ENCODE data around the gene NDUFB6.

The NDUFB6 gene

DNA sequence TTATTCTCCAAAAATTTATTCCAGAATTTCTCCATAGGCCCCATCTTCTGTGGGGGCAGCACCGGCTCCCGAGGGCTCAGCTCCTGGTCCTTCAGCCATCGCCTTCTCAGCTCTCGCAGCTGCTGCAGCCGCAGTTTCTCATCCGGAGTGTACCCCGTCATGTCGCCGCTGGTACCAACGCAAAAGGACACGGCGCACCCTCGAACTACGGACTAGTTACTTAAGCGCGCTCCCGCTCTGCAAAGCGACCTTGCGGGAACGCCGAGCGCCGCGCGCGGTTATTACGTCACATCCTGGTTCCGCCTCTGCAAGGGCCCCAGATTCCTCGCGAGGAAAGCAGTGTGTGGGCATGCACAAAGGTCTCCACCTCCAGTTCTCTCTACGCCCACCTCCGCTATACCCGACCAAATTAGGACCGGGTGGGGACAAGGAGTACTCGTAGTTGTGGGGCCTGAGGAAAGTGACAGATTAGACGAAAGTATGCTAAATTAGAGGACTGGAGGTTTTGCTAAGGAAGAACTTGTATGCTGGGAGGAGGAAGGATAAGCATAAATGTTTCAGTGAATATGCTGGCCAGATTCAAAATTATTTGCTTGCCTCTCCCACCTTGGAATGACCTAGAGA, at the start of gene NDUFB6:
Gene NDUFB6, minus strand, starts transcription at position 260 of the 624 bp plus-strand sequence. Its CDS starts 99 bp downstream, at position 161.
- peak; percentile 95 to 98 (median 97) for DNase-seq

GRCh38 chr9:32618261-32618660, 45.3 kb upstream of the NDUFB6 start:
- no peak for DNase-seq

- peak; percentile 50 to 65 (median 58) for DNase-seq
Observed at GRCh38 chr9:32606811-32607210, 33.9 kb upstream of the NDUFB6 start.

DNA sequence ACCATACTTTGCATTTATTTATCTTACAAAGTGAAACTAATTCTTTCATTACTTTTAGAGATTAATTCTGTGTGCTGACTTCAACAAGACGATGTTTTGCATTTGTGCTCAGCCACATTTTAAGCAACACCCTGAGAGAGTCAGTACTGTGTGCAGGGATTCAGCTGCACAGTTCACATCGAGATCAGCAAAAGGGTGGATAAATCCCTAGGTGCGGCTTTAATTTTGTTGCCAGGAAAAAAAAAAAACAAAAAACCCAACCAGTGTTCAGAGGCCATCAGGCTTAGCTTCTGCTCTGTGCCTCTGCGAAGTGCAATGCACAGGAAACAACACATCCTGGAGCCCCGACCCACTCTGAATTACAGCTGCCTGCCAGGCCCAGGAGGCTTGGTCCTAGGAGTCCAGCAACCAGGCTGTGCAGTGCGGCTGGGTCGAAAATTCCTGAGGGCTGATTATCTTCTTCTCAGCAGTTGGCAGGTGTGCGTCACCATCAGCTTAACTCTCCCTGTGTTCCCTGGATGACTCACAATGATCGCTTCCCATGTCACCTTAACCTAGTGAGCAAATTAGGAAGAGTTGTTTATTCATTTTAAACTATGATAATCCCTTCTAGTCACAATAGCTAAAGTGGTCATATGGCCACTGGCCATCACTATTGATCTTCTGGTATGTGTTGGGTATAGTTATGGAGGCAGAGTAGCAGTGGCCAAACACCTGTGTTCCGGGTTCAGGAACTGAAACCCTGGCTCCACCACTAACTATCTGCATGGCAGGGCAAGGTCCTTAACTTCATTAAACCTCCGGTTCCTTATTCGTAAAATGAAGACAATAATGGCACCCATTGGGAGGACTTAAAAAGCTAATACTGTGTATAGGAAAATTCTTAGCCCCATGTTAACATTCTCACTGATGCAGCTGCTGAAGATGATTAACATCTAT, 31.2 kb upstream of the NDUFB6 start:
- DNase-seq = no peak

DNA sequence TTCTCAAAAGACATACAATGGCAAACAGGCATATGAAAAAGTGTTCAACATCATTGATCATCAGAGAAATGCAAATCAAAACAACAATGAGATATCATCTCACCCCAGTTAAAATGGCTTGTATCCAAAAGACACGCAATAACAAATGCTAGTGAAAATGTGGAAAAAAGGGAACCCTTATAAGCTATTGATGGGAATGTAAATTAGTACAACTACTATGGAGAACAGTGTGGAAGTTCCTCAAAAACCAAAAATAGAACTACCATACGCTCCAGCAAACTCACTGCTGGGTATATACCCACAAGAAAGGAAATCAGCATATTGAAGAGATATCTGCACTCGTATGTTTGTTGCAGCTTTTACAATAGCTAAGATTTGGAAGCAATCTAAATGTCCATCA, 26.1 kb upstream of the NDUFB6 start:
- peak; percentile 17 to 57 (median 45) for DNase-seq

GRCh38 chr9:32596936-32597335, 24.0 kb upstream of the NDUFB6 start:
- no peak for DNase-seq

DNA sequence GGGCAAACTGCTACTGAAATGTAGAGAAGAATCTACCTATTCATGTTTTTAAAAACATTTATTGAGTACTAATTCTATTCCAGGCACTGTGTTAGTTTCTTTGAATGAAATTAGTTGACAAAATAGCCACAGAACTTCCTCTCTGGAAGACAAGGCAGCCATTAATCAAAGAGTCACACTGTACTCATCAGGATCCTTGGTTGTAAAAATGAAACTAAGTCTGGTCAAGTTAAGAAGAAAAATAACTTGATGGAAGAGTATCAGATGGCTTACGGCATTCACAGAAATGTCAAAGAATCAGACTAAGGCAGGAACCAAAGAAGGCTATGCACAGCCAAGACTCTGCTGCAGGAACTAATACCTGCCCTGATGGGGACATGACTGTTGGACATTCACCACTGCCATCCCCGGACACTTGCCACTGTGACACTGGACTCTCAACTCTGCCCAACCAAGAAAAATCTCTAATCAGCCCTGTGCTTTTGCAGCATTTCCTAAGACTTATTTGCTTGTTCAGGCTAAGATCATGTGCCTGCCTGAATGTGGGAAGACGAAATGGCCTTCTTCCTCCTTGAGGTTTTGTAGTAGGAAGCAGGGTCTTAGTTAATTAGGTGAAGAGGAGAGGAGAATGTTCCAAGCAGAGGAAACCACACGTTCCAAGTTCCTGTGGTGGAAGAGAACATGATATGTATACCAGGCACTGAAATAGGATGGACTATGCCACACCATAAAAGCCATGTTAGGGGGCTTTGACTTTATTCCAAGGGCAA, 23.3 kb upstream of the NDUFB6 start:
- DNase-seq = peak; percentile 41 to 53 (median 46)

DNA sequence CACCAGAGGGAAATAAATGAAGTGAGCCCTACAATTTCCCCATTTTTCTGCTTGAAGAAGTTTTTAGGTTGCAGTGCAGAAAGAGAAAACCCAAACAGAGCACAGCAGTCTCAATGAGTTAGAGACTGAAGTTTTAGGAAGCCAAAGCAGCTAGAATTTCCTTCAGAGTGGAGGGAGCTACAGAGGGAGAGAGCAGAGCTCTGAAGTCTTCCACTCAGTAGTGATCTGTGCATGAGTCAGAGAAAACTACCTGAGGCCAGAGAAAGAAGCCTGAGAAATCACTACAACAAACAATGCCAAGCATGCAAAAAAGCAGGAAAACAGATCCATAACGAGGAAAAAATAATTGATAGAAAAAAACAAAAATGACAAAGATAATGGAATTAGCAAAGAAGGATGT, 17.9 kb upstream of the NDUFB6 start:
- peak in 2 of 3 donors; percentile 23 to 38 for DNase-seq

GRCh38 chr9:32590476-32590875, 17.5 kb upstream of the NDUFB6 start:
- no peak for DNase-seq

DNA sequence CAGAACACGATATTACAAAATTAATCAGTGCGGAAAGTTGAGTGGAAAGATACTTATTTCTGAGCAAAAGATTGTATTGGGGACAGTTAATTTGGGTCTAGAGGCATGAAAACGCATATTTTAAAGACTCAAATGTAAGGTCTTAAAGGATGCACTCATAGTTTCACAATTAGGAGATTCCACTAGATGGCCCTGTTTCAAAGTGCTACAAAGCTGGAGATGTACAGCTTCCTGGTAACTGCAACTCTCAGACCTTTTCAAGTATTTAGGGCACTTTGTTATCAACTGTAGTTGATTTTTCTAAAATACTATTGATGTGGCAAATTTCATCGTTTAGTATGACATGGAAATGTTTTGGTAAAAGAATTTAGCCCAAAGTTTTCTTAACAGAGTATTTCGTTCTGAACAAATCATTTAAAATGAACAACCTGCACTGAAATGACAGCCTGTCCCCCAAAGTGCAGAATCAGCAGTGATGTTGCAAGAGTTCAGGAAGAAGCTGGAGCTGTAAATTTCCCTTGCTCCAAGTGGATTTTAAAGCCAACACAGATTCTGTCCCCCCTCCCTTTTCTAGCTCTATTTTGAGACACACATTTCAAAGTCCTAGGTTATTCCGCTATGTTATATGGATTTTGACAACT, 16.2 kb upstream of the NDUFB6 start:
- DNase-seq = peak; percentile 56 to 78 (median 71)

DNA sequence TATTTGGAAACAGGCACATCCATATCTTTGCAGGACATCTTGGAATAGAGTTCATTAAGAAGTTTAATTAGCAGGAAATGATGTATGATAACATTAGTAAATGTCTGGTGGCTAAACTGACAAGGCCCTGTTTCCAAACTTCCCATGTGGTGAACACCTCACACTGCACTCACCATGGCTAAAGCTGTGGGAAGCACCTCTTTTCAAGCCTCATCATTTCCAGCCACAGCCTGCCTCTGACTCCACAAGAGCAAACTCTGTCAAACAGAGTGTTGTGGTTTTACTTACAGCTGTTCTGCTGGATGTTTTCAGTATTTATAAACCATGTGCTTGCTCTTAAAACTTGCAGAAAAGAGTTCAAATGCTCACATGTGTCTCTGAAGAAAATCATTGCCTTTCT, 14.9 kb upstream of the NDUFB6 start:
- peak; percentile 36 to 56 (median 37) for DNase-seq

DNA sequence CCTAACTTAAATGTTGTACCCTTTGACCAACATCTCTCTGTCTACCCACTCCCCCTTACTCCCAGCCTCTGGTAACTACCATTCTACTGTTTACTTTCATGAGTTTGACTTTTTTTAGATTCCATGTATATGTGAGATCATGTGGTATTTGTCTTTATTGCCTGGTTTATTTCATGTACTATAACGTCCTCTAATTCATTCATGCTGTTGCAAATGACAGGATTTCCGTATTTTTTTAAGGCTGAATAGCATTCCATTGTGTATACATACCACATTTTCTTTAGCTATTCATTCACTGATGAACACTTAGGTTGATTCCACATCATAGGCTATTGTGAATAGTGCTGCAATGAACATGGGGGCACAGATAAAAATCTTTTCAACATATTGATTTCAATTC, 11.8 kb upstream of the NDUFB6 start:
- DNase-seq = no peak

GRCh38 chr9:32581512-32582143, 8.7 kb upstream of the NDUFB6 start:
- DNase-seq = peak; percentile 47 to 59 (median 56)

DNA sequence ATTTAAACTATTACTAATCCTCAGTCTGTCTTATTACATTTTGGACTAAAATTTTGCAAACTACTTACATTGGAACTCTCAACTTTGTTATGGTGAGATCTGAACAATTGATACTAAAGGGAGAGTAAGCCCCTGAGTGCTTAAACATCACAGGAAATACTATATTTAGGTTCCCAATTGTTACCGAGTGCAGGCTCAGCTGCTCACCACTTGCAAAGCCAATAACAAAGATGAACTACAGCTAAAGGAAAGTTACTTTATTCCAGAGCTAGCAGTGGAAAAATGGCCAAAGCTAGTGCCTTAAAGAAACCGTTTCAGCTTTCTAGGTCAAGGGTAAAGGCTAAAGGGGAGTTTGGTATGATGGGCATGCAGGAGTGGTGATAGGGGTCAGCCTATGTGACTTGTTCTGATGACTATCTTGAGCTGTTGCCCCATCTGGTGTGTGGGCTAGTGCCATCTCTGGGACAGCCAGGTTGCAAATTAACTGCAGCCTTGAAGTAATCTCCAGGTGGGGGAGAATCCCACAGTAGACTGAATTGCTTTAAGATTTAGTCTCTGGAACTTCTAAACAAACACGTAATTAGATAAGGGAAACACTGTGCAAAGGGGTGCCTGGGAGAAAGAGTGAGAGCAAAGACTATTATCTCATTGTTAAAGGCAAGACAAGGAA, 7.8 kb upstream of the NDUFB6 start:
- DNase-seq = no peak

- DNase-seq = peak; percentile 74 to 86 (median 84)
Observed at GRCh38 chr9:32579706-32580331, 6.9 kb upstream of the NDUFB6 start.

GRCh38 chr9:32578976-32579375, 6.0 kb upstream of the NDUFB6 start:
- DNase-seq = no peak

DNA sequence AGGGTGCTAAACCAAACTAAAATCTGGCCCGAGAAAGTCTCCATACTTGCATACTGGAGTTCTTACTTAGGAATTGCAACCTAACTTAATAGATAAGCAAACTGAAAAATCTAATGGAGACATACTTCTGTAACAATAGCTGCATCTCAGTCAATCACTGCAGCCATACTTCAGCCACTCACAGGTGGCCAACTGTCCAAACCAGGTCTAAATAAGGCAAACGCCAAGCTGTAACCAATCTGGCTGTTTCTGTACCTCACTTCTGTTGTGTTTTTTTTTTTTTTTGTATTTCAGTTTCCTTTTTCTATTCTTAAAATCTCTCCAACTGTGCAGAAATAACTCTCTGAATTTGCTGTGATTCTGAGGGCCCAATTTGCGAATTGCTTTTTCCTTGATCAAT, 4.4 kb upstream of the NDUFB6 start:
- peak in 1 of 3 donors; percentile 5 for DNase-seq

GRCh38 chr9:32574858-32575257, 1.9 kb upstream of the NDUFB6 start:
- DNase-seq = no peak

DNA sequence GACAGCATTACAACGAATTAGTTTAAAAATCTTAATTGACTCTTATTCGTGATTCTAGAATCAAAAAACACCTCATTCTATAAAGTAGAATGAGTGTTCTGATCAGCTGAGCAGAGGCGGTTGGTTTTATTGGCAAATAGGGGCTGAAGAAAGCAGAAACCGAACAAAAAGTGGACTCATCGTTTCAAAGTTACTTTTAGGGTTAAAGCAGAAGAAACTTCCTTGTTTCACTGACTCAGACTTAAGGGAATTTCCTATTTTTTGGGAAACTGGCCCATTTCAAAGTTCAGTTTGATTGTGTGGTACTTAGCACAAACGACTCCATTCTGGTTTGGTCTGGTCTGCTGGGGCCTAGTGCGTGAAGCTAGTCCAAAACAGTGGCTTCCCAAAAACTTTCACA, 862 bp upstream of the NDUFB6 start:
- DNase-seq = peak; percentile 59 to 86 (median 81)

GRCh38 chr9:32571969-32572899, 725 bp downstream of the NDUFB6 start:
- DNase-seq = peak; percentile 83 to 87 (median 86)
